Measurements from ENCODE around the gene MRPL18. TPM values are rescaled to one million over a fixed set of nuclear protein-coding genes. Genes with fewer than 3 reads are reported as not detected.

Gene MRPL18
- total and polyA plus RNA-seq, 9 of the 15 experiments (the other 6 are each of a cell fraction or from before 2014, with no cell fraction given): 149 to 456 (median 196) TPM

GRCh38 chr6:159806021-159806458 is 15.8 kb downstream of the MRPL18 start (continued):
- TF ChIP-seq ZBTB33 (CRISPR knock-in tag; IDR thresholded peaks at IDR 0.05): no peak; the same call in 1 of the 2 replicates
- peak; percentile 59 for TF ChIP-seq L3MBTL2 (IDR thresholded peaks at IDR 0.05)
- no peak for TF ChIP-seq USF1 (CRISPR knock-in tag; IDR thresholded peaks at IDR 0.05)
- no peak for TF ChIP-seq CHD2 (IDR thresholded peaks at IDR 0.05; ENCODE audit: low read depth, low read length)
- no peak for TF ChIP-seq NCOA4 (IDR thresholded peaks at IDR 0.05; ENCODE audit: partially characterized antibody)
- peak; percentile 76 for TF ChIP-seq CEBPG (CRISPR knock-in tag; IDR thresholded peaks at IDR 0.05)
- peak; percentile 36 to 78; a peak in 3 of 4 replicates for TF ChIP-seq CEBPG (tag; conservative IDR thresholded peaks at IDR 0.05 in 1 of 2, IDR thresholded peaks at IDR 0.05 in 1 of 2)
- no peak for TF ChIP-seq ELF2 (CRISPR knock-in tag; IDR thresholded peaks at IDR 0.05)
- no peak for TF ChIP-seq BHLHE40 (IDR thresholded peaks at IDR 0.05; ENCODE audit: low read length)
- TF ChIP-seq XRCC3 (IDR thresholded peaks at IDR 0.05): no peak
- TF ChIP-seq PKNOX1 (IDR thresholded peaks at IDR 0.05): 0 out of 2 replicates have a peak, but pooled peaks have one; percentile 7
- no peak for TF ChIP-seq POU5F1 (IDR thresholded peaks at IDR 0.05; ENCODE audit: borderline replicate concordance, low read depth, low read length, partially characterized antibody)
- TF ChIP-seq ZNF354B (CRISPR knock-in tag; IDR thresholded peaks at IDR 0.05): no peak
- TF ChIP-seq CTBP1 (IDR thresholded peaks at IDR 0.05; ENCODE audit: borderline replicate concordance): 0 out of 2 replicates have a peak, but pooled peaks have one; percentile 21
- no peak for TF ChIP-seq PATZ1 (CRISPR knock-in tag; IDR thresholded peaks at IDR 0.05; ENCODE audit: borderline replicate concordance)

All from K562 (cell line).